Endothelial cell (in vitro differentiated cells): Measurements from ENCODE around the gene TSPAN13. TPM values are rescaled to one million over a fixed set of nuclear protein-coding genes. Genes with fewer than 3 reads are reported as not detected.

Experiments used
- DNase-seq: peaks from one replicate; pipeline ENCODE4 v3.0.0; 2021; ENCODE audit warnings: low spot score
- H3K27ac Mint-ChIP-seq: one replicate; pipeline ENCODE4 v1.8.0; 2021; ENCODE audit warnings: mixed read lengths, inconsistent platforms; ENCODE audit not compliant: unreplicated experiment
- H3K27me3 Mint-ChIP-seq: one replicate; pipeline ENCODE4 v1.8.0; 2021; ENCODE audit warnings: mild to moderate bottlenecking, moderate library complexity, mixed read lengths, inconsistent platforms; ENCODE audit not compliant: unreplicated experiment
- H3K36me3 Mint-ChIP-seq: one replicate; pipeline ENCODE4 v1.8.0; 2021; ENCODE audit warnings: mild to moderate bottlenecking, low read depth, mixed read lengths, inconsistent platforms; ENCODE audit not compliant: unreplicated experiment
- H3K4me1 Mint-ChIP-seq: one replicate; pipeline ENCODE4 v1.8.0; 2021; ENCODE audit warnings: mild to moderate bottlenecking, mixed read lengths, inconsistent platforms; ENCODE audit not compliant: unreplicated experiment
- H3K4me3 Mint-ChIP-seq: one replicate; pipeline ENCODE4 v1.8.0; 2021; ENCODE audit warnings: mild to moderate bottlenecking, mixed read lengths, inconsistent platforms; ENCODE audit not compliant: unreplicated experiment
- H3K9me3 Mint-ChIP-seq: one replicate; pipeline ENCODE4 v1.8.0; 2021; ENCODE audit warnings: mixed read lengths, inconsistent platforms; ENCODE audit not compliant: unreplicated experiment
- CTCF ChIP-seq: fragments of 200-600 bp; sonication (generic); IDR thresholded peaks from one replicate; pipeline ENCODE4 v1.5.0; 2021; ENCODE audit warnings: antibody characterized with exemption; ENCODE audit not compliant: unreplicated experiment
- total RNA-seq: library from RNA; stranded (reverse); fragmentation: NEBNext Ultra II Directional; extraction: Animal tissue kit (Norgen Biotek cat#: 25700); gene quantifications from one replicate; pipeline ENCODE4 v1.2.1, GENCODE V29; 2021; ENCODE audit not compliant: unreplicated experiment

The TSPAN13 gene
- total RNA-seq, 1 donor from 2014 or later, result 82.0 TPM

- Mint-ChIP-seq H3K9me3 (no peaks in the 10 kb centered on the region), H3K4me3 (no peak overlapping the region), H3K36me3 (no peaks in the 10 kb centered on the region), H3K27me3 (peaks cover 3% of the 10 kb centered on the region), H3K27ac (no peak overlapping the region), H3K4me1 (peaks cover 32% of the 10 kb centered on the region)
- no peak for DNase-seq
- no peak for TF ChIP-seq CTCF
These were observed 13.5 kb upstream of the TSPAN13 start for GRCh38 chr7:16739863-16740622.

GRCh38 chr7:16740623-16740953, 13.0 kb upstream of the TSPAN13 start:
- Mint-ChIP-seq H3K4me1 (peaks cover 33% of the 10 kb centered on the region), H3K27ac (no peak overlapping the region), H3K27me3 (peaks cover 2% of the 10 kb centered on the region), H3K4me3 (no peak overlapping the region), H3K9me3 (no peaks in the 10 kb centered on the region), H3K36me3 (no peaks in the 10 kb centered on the region)
- TF ChIP-seq CTCF, result no peak
- no peak for DNase-seq

- Mint-ChIP-seq H3K9me3 (no peaks in the 10 kb centered on the region), H3K4me1 (peaks cover 33% of the 10 kb centered on the region), H3K27me3 (peaks cover 2% of the 10 kb centered on the region), H3K36me3 (no peaks in the 10 kb centered on the region), H3K4me3 (no peak overlapping the region), H3K27ac (no peak overlapping the region)
- TF ChIP-seq CTCF, result no peak
- DNase-seq, result no peak
These were observed 12.6 kb upstream of the TSPAN13 start for GRCh38 chr7:16740996-16741395.

GRCh38 chr7:16741676-16742075, 11.9 kb upstream of the TSPAN13 start:
- no peak for DNase-seq
- Mint-ChIP-seq H3K4me1 (peaks cover 33% of the 10 kb centered on the region), H3K9me3 (no peaks in the 10 kb centered on the region), H3K36me3 (no peaks in the 10 kb centered on the region), H3K27me3 (peaks cover 2% of the 10 kb centered on the region), H3K4me3 (no peak overlapping the region), H3K27ac (no peak overlapping the region)
- no peak for TF ChIP-seq CTCF

- Mint-ChIP-seq H3K9me3 (no peaks in the 10 kb centered on the region), H3K27me3 (peaks cover 2% of the 10 kb centered on the region), H3K36me3 (no peaks in the 10 kb centered on the region), H3K4me3 (no peak overlapping the region), H3K27ac (no peak overlapping the region), H3K4me1 (peaks cover 33% of the 10 kb centered on the region)
- DNase-seq, result no peak
- TF ChIP-seq CTCF, result no peak
These were observed 11.0 kb upstream of the TSPAN13 start for GRCh38 chr7:16742547-16742946.
